ENCODE data around the gene ZMYND11. TPM values are rescaled to one million over a fixed set of nuclear protein-coding genes. Genes with fewer than 3 reads are reported as not detected.
A peak's percentile ranks its signal among the peaks of the same experiment; 100 is the strongest.

Gene ZMYND11
- total and polyA plus RNA-seq, 12 donors: 26.6 to 95.4 (median 78.6) TPM

DNA sequence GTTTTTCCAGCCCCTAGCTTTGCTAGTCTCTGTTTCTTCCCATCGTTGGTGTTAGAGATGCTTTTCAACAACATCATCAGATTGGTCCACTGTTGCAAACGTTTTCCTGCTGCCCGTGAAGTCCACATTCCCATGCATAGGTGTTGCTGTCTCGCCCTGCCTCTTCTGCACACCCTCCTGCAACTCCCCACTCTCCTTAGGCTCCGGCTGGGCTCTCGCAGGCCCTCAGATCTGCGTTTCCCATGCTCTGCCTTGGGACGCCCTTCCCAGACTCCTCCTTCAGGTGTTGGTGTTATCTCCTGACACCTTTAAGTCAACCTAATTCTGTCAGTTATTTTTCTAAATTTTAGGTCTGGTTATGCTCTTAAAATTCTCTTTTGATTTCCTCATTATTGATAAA is 55.0 kb downstream of the ZMYND11 start:
- 84 to 88% methylated on average over 8 of the region's 8 CpGs for WGBS, 2 donors
- ATAC-seq: no peak
- peaks cover 0 to 23% (median 12%) of the 10 kb centered on the region in 9 donors for H3K4me1 ChIP-seq

DNA sequence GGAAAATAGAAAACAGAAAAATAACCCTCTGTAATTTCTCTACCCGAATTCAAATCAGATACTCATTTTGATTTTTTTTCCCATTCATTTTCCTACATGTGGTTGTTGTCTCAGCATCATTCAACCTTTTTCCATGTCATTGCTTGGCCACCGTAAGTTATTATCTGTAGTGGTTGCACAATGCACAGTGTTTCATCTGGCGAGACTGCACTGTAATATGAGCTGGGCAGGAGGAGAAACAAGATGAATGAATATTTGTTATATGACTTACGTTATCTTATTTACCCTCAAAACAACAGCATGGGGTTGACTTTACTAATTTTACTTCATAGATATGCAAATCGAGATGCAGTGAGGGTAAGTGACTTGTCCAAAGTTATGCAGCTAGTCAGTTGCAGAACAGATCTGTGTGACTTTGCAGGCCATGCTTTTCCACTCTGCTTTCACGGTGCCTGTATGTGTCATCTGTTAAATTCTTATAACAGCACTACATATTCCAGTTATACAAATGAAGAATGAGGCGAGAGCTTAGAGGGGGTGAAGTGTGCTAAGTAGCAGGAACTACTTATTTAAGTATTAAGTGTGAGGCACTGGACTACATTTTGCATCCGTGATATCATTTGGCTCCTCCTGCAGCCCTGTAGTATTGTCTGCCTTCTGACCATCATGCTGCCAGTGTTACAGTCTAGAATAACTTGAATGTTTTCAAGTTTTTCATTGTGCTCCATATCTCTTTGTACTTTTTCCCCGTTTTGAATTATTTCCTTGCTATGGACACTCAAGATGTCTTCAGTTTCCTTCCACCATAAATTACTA is 56.7 kb downstream of the ZMYND11 start:
- no peak overlapping the region for H3K4me3 ChIP-seq
- H3K36me3 ChIP-seq: peaks cover 0 to 19% (median 4%) of the 10 kb centered on the region in 9 donors
- peak overlapping the region in 1 of 10 donors; percentile 21 for H3K27ac ChIP-seq
- TF ChIP-seq CTCF (IDR thresholded peaks at IDR 0.05): no peak
- no peaks in the 10 kb centered on the region for H3K27me3 ChIP-seq
- H3K4me1 ChIP-seq: peaks cover 0 to 23% (median 12%) of the 10 kb centered on the region in 9 donors
- ATAC-seq (peak; percentile 42 to 96 (median 71)), DNase-seq (no peak)
- WGBS, 2 donors: 48 to 53% methylated on average over 9 of the region's 9 CpGs
- H3K9me3 ChIP-seq: no peaks in the 10 kb centered on the region
- intact Hi-C loops (cut with DNase I): no loop called here

More for the DNA sequence above, 55.0 kb downstream of the ZMYND11 start:
- DNase-seq: no peak
- no peak overlapping the region for H3K27ac ChIP-seq
- TF ChIP-seq CTCF (IDR thresholded peaks at IDR 0.05): no peak
- no peaks in the 10 kb centered on the region for H3K9me3 ChIP-seq
- peaks cover 0 to 19% (median 0%) of the 10 kb centered on the region in 9 donors for H3K36me3 ChIP-seq
- intact Hi-C loops (cut with DNase I): no loop called here
- H3K27me3 ChIP-seq: no peaks in the 10 kb centered on the region
- H3K4me3 ChIP-seq: no peak overlapping the region

DNA sequence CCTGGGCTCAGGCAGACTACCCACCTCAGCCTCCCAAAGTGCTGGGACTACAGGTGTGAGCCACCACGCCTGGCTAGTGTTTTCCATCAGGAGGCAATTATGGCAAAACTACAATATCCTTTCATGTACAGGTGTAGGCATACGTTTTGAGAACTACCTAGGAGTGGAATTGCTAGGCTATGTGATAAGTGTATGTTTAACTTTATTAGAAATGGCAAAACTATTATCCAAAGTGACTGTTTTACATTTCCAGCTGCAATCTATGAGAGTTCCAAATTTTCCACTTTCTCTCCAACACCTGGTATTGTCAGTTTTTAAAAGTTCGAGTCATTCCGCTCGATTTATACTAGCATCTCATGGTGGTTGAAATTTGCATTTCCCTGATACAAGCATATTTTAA is 59.0 kb downstream of the ZMYND11 start:
- intact Hi-C loops (cut with DNase I): no loop called here
- no peak overlapping the region for H3K4me3 ChIP-seq
- no peak overlapping the region for H3K27ac ChIP-seq
- DNase-seq (no peak), ATAC-seq (no peak)
- 98 to 99% methylated on average over 5 of the region's 5 CpGs for WGBS, 2 donors
- no peak for TF ChIP-seq CTCF (IDR thresholded peaks at IDR 0.05)
- peaks cover 0 to 14% (median 4%) of the 10 kb centered on the region in 9 donors for H3K36me3 ChIP-seq
- H3K4me1 ChIP-seq: peaks cover 0 to 23% (median 12%) of the 10 kb centered on the region in 9 donors
- no peaks in the 10 kb centered on the region for H3K9me3 ChIP-seq
- H3K27me3 ChIP-seq: no peaks in the 10 kb centered on the region

DNA sequence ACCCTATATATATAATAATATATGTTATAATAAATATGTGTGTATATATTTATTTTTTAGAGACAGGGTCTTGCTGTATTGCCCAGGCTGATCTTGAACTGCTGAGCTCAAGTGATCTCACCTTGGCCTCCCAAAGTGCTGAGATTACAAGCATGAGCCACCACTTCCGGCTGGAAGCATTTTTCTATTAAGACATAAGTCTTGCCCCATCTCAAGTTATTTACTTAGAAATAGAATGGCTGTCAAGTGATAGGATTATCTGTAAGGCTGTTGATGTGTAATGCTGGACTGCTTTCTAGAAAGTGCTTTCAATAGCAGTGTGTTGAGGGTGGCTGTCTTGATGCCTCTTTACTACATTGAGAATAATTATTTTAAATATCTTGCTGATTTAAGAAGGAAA is 65.2 kb downstream of the ZMYND11 start:
- peaks cover 0 to 7% (median 0%) of the 10 kb centered on the region in 9 donors for H3K4me1 ChIP-seq
- ATAC-seq: no peak
- no peak for TF ChIP-seq CTCF (IDR thresholded peaks at IDR 0.05)
- H3K27ac ChIP-seq: no peak overlapping the region
- 98 to 100% methylated on average over 1 of the region's 1 CpG for WGBS, 2 donors
- no peak for DNase-seq
- H3K27me3 ChIP-seq: no peaks in the 10 kb centered on the region
- intact Hi-C loops (cut with DNase I): no loop called here
- H3K36me3 ChIP-seq: peaks cover 0 to 10% (median 0%) of the 10 kb centered on the region in 9 donors
- no peak overlapping the region for H3K4me3 ChIP-seq
- no peaks in the 10 kb centered on the region for H3K9me3 ChIP-seq

Data from heart right ventricle (tissue), 16 donors.